Loucy (cell line): ENCODE data around the gene EML1.

Experiments
- H2AFZ ChIP-seq: fragments of 200-600 bp; sonication (generic); 2 replicates; pipeline ENCODE4 v1.6.0; 2016; ENCODE audit warnings: antibody characterized with exemption, mild to moderate bottlenecking, low read length, moderate library complexity
- H3F3A ChIP-seq: fragments of 200-600 bp; 2 replicates; pipeline ENCODE4 v1.6.0; 2016; ENCODE audit warnings: antibody characterized with exemption, low read depth, mild to moderate bottlenecking
- H3K27me3 ChIP-seq: fragments of 200-600 bp; sonication (generic); 2 replicates; pipeline ENCODE4 v1.6.1; 2014; ENCODE audit warnings: low read length, mild to moderate bottlenecking; ENCODE audit not compliant: insufficient read depth, poor library complexity, severe bottlenecking
- H3K36me3 ChIP-seq: fragments of 200-600 bp; sonication (generic); 2 replicates; pipeline ENCODE4 v1.6.1; 2016; ENCODE audit warnings: low read length; ENCODE audit not compliant: insufficient read depth
- H3K4me1 ChIP-seq: fragments of 200-600 bp; sonication (generic); 2 replicates; pipeline ENCODE4 v1.5.1; 2014; ENCODE audit warnings: low read length, mild to moderate bottlenecking; ENCODE audit not compliant: insufficient read depth, poor library complexity, severe bottlenecking
- H3K4me2 ChIP-seq: fragments of 200-600 bp; sonication (generic); 2 replicates; pipeline ENCODE4 v1.6.0; 2014; ENCODE audit warnings: antibody characterized with exemption, low read length, low read depth, mild to moderate bottlenecking; ENCODE audit not compliant: poor library complexity, severe bottlenecking
- H3K4me3 ChIP-seq: fragments of 200-600 bp; sonication (generic); 2 replicates; pipeline ENCODE4 v1.5.1; 2014; ENCODE audit warnings: low read length, mild to moderate bottlenecking, mixed read lengths; ENCODE audit not compliant: poor library complexity, severe bottlenecking
- H3K79me2 ChIP-seq: fragments of 200-600 bp; sonication (generic); 2 replicates; pipeline ENCODE4 v1.6.1; 2014; ENCODE audit warnings: low read length; ENCODE audit not compliant: insufficient read depth
- H3K9ac ChIP-seq: fragments of 200-600 bp; sonication (generic); 2 replicates; pipeline ENCODE4 v1.6.0; 2014; ENCODE audit warnings: mild to moderate bottlenecking, low read depth, low read length, moderate library complexity; ENCODE audit not compliant: poor library complexity, severe bottlenecking
- H3K9me2 ChIP-seq: fragments of 200-600 bp; sonication (generic); replicated peaks from 2 replicates; pipeline ENCODE4 v1.6.1; 2016; ENCODE audit warnings: low read depth, low read length, mixed read lengths
- H3K9me3 ChIP-seq: fragments of 200-600 bp; sonication (generic); 2 replicates; pipeline ENCODE4 v1.6.1; 2014; ENCODE audit warnings: mild to moderate bottlenecking, antibody characterized with exemption, low read length, low read depth; ENCODE audit not compliant: insufficient read depth
- H4K20me1 ChIP-seq: fragments of 200-600 bp; sonication (generic); 2 replicates; pipeline ENCODE4 v1.6.0; 2014; ENCODE audit warnings: antibody characterized with exemption, low read length, mild to moderate bottlenecking; ENCODE audit not compliant: insufficient read depth, poor library complexity, severe bottlenecking
- CTCF ChIP-seq: fragments of 200-600 bp; sonication (generic); conservative IDR thresholded peaks from 2 replicates; pipeline ENCODE4 v1.5.1; 2014; ENCODE audit warnings: mild to moderate bottlenecking, antibody characterized with exemption, low read length
- EZH2phosphoT487 ChIP-seq: fragments of 200-600 bp; IDR thresholded peaks from 2 replicates; pipeline ENCODE4 v1.6.1; 2018; ENCODE audit warnings: antibody characterized with exemption, mild to moderate bottlenecking, moderate library complexity, borderline replicate concordance

Gene EML1

GRCh38 chr14:99792210-99792535 lies 1.0 kb upstream of the EML1 start:
- Histone ChIP-seq H3K4me1 (no peaks in the 10 kb centered on the region), H3K9me3 (no peaks in the 10 kb centered on the region), H3K79me2 (no peaks in the 10 kb centered on the region), H3K9me2 (no peaks in the 10 kb centered on the region), H3K27me3 (no peaks in the 10 kb centered on the region), H2AFZ (no peak overlapping the region), H3K36me3 (no peaks in the 10 kb centered on the region), H3F3A (no peaks in the 10 kb centered on the region), H3K4me2 (no peak overlapping the region), H4K20me1 (no peaks in the 10 kb centered on the region), H3K9ac (no peak overlapping the region), H3K4me3 (no peak overlapping the region)
- TF ChIP-seq CTCF (no peak), EZH2phosphoT487 (no peak)

- TF ChIP-seq EZH2phosphoT487 (no peak), CTCF (no peak)
- H3F3A ChIP-seq = no peaks in the 10 kb centered on the region
- no peak overlapping the region for H3K4me3 ChIP-seq
- no peaks in the 10 kb centered on the region for H3K9me2 ChIP-seq
- no peak overlapping the region for H3K4me2 ChIP-seq
- H3K27me3 ChIP-seq = peaks cover 2% of the 10 kb centered on the region
- H3K79me2 ChIP-seq = no peaks in the 10 kb centered on the region
- no peaks in the 10 kb centered on the region for H3K4me1 ChIP-seq
- H3K36me3 ChIP-seq = no peaks in the 10 kb centered on the region
- no peak overlapping the region for H2AFZ ChIP-seq
- no peaks in the 10 kb centered on the region for H4K20me1 ChIP-seq
- H3K9ac ChIP-seq = no peak overlapping the region
- H3K9me3 ChIP-seq = no peaks in the 10 kb centered on the region
These were observed 531 bp upstream of the EML1 start for GRCh38 chr14:99792551-99793212.

- Histone ChIP-seq H3K79me2 (no peaks in the 10 kb centered on the region), H3K9me2 (no peaks in the 10 kb centered on the region), H3K4me3 (no peak overlapping the region), H3K27me3 (peaks cover 6% of the 10 kb centered on the region), H4K20me1 (no peaks in the 10 kb centered on the region), H3F3A (no peaks in the 10 kb centered on the region), H3K9me3 (no peaks in the 10 kb centered on the region), H3K36me3 (no peaks in the 10 kb centered on the region), H3K9ac (no peak overlapping the region), H3K4me1 (no peaks in the 10 kb centered on the region), H3K4me2 (no peak overlapping the region), H2AFZ (no peak overlapping the region)
- no peak for TF ChIP-seq CTCF
- TF ChIP-seq EZH2phosphoT487 = no peak
These were observed 1.1 kb downstream of the EML1 start for GRCh38 chr14:99794151-99794780.
